ENCODE measurements around the gene CAVIN2.

The CAVIN2 gene

DNA sequence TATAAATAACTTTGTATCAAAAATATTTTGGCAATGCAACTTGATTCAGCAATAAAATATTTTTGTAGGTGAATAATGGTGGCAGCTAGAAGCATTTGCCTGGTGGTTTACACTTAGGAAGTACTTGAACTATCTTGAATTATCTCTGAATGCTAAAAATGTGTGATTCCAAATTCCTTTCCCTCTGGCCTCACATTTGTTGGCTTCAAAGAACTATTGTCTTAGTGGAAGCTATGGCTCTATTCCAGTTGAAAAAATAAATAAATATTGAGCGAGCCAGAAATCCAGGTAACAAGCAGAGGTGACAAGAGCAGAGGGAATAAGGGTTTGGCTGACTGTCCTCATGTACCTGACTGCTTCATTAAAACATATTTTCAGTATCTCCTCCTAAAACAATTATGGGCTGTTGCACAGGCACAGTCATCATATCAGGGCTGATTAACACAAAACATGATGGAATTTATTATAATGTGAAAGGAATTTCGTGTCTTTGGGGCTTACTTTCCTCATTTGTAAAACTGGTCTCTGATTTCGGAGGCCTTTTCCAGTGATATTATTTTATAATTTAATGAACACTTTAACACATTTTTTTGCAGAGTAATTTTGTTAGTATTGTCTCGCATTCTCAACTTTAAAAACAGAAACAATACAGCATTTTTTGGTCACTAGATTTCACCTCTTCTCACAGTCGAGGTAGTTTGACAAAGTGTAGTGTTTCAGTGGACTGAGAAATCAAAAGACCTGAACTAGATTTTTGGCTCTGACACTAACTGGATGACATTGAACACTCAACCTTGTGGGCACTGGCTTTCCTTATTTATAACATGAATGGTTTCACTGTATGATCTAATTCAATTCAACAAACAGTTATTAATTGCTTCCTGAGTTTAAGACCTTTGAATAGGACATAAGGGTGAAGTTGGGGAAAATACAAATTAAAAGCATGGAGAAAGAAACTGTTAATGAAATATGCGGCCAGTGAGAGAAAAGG, 7.8 kb upstream of the CAVIN2 start:
- H3K27ac ChIP-seq (ENCODE audit: low read depth in 2 of 2, low read length in 2 of 2), result no peak overlapping the region
- no peaks in the 10 kb centered on the region for H3K4me1 ChIP-seq (ENCODE audit: control insufficient read depth in 2 of 2, insufficient read depth in 2 of 2, low read length in 2 of 2)
- H3K9me3 ChIP-seq (ENCODE audit: control insufficient read depth in 2 of 2, low read length in 2 of 2), result no peaks in the 10 kb centered on the region

GRCh38 chr2:191853843-191854242, 7.0 kb upstream of the CAVIN2 start:
- Histone ChIP-seq H3K9me3 (ENCODE audit: control insufficient read depth in 2 of 2, low read length in 2 of 2) (no peaks in the 10 kb centered on the region), H3K9ac (ENCODE audit: low read depth in 1 of 2, low read length in 2 of 2) (no peak overlapping the region), H3K4me3 (ENCODE audit: low read length in 2 of 2) (no peak overlapping the region), H3K36me3 (ENCODE audit: control insufficient read depth in 2 of 2, insufficient read depth in 2 of 2, low read length in 2 of 2) (no peaks in the 10 kb centered on the region), H3K27ac (ENCODE audit: low read depth in 2 of 2, low read length in 2 of 2) (no peak overlapping the region), H3K27me3 (ENCODE audit: control insufficient read depth in 2 of 2, insufficient read depth in 2 of 2, low read length in 2 of 2) (no peaks in the 10 kb centered on the region), H3K4me1 (ENCODE audit: control insufficient read depth in 2 of 2, insufficient read depth in 2 of 2, low read length in 2 of 2) (no peaks in the 10 kb centered on the region)

More for the DNA sequence above, 7.8 kb upstream of the CAVIN2 start:
- Histone ChIP-seq H3K9ac (ENCODE audit: low read depth in 1 of 2, low read length in 2 of 2) (no peak overlapping the region), H3K4me3 (ENCODE audit: low read length in 2 of 2) (no peak overlapping the region), H3K36me3 (ENCODE audit: control insufficient read depth in 2 of 2, insufficient read depth in 2 of 2, low read length in 2 of 2) (no peaks in the 10 kb centered on the region), H3K27me3 (ENCODE audit: control insufficient read depth in 2 of 2, insufficient read depth in 2 of 2, low read length in 2 of 2) (no peaks in the 10 kb centered on the region)

DNA sequence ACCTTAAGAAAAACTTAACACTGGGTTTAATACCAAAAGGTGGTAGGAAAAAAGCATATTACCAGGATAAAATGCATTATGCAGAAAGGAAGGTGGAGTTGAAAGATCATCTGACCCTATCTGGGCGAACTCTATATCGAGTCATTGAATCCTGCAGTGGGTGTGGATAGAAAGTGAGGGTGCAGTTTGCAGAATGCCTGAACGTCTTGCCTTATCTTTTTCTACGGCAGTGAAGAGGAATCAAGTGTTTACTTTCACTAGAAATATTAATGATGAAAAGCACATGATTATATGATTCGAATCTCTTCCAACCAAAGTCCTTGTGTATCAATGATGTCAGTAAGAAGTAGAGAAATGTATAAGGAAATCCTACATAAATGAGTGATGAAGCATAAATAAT, 4.3 kb upstream of the CAVIN2 start:
- no peaks in the 10 kb centered on the region for H3K27me3 ChIP-seq (ENCODE audit: control insufficient read depth in 2 of 2, insufficient read depth in 2 of 2, low read length in 2 of 2)
- no peak overlapping the region for H3K9ac ChIP-seq (ENCODE audit: low read depth in 1 of 2, low read length in 2 of 2)
- no peaks in the 10 kb centered on the region for H3K9me3 ChIP-seq (ENCODE audit: control insufficient read depth in 2 of 2, low read length in 2 of 2)
- H3K4me3 ChIP-seq (ENCODE audit: low read length in 2 of 2), result no peak overlapping the region
- no peaks in the 10 kb centered on the region for H3K36me3 ChIP-seq (ENCODE audit: control insufficient read depth in 2 of 2, insufficient read depth in 2 of 2, low read length in 2 of 2)
- H3K4me1 ChIP-seq (ENCODE audit: control insufficient read depth in 2 of 2, insufficient read depth in 2 of 2, low read length in 2 of 2), result no peaks in the 10 kb centered on the region
- no peak overlapping the region for H3K27ac ChIP-seq (ENCODE audit: low read depth in 2 of 2, low read length in 2 of 2)

DNA sequence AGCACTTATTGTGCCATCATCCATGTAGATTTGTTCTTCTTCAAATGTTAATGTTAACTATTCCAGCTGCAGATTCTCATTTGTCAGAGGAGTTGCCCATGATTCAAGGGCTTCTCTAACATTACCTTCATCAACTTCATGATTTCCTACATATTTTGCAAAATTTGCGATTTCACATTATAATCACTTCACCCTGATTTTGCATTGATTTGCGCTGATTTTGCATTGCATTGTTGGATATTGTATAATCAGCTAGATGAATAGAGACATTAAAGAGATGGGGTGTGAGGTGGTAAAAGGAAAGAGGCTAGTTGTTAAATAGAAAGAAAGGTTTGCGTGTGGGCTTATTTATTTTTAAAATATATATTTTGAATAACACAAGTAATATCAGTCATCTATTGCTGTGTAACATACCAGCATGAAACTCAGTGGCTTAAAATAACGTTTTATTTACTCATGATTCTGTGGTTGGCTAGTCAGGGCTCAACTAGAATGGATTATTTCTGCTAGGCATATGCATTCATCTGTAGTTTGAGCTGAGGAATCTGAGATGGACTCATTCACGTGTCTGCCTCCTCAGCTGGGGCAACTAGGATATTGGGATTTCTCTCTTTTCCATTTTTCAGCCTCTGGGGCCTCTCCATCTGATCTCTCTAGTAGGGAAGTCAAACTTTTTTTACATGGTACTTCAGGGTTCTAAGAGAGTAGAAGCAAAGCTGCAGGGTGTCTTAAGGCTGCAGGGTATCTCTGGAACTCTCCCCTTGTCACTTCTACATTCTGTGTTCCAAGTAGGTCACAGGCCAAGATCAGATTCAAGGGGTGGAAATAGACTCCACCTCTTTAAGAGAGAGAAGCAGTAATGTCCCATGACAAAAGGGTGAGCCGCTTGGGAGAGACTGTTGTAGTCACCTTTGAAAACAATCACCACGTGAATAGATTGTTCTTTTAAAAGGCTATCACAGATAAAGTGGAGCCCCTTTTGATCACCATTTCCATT, 2.2 kb upstream of the CAVIN2 start:
- Histone ChIP-seq H3K9ac (ENCODE audit: low read depth in 1 of 2, low read length in 2 of 2) (no peak overlapping the region), H3K27ac (ENCODE audit: low read depth in 2 of 2, low read length in 2 of 2) (no peak overlapping the region)

GRCh38 chr2:191847764-191848163, 876 bp upstream of the CAVIN2 start:
- Histone ChIP-seq H3K9ac (ENCODE audit: low read depth in 1 of 2, low read length in 2 of 2) (no peak overlapping the region), H3K9me3 (ENCODE audit: control insufficient read depth in 2 of 2, low read length in 2 of 2) (no peaks in the 10 kb centered on the region), H3K36me3 (ENCODE audit: control insufficient read depth in 2 of 2, insufficient read depth in 2 of 2, low read length in 2 of 2) (no peaks in the 10 kb centered on the region), H3K27ac (ENCODE audit: low read depth in 2 of 2, low read length in 2 of 2) (peak overlapping the region in 1 of 2 donors; percentile 24), H3K27me3 (ENCODE audit: control insufficient read depth in 2 of 2, insufficient read depth in 2 of 2, low read length in 2 of 2) (no peaks in the 10 kb centered on the region), H3K4me3 (ENCODE audit: low read length in 2 of 2) (no peak overlapping the region), H3K4me1 (ENCODE audit: control insufficient read depth in 2 of 2, insufficient read depth in 2 of 2, low read length in 2 of 2) (no peaks in the 10 kb centered on the region)

More for the DNA sequence above, 2.2 kb upstream of the CAVIN2 start:
- no peak overlapping the region for H3K4me3 ChIP-seq (ENCODE audit: low read length in 2 of 2)
- no peaks in the 10 kb centered on the region for H3K27me3 ChIP-seq (ENCODE audit: control insufficient read depth in 2 of 2, insufficient read depth in 2 of 2, low read length in 2 of 2)
- no peaks in the 10 kb centered on the region for H3K36me3 ChIP-seq (ENCODE audit: control insufficient read depth in 2 of 2, insufficient read depth in 2 of 2, low read length in 2 of 2)
- H3K9me3 ChIP-seq (ENCODE audit: control insufficient read depth in 2 of 2, low read length in 2 of 2), result no peaks in the 10 kb centered on the region
- H3K4me1 ChIP-seq (ENCODE audit: control insufficient read depth in 2 of 2, insufficient read depth in 2 of 2, low read length in 2 of 2), result no peaks in the 10 kb centered on the region

DNA sequence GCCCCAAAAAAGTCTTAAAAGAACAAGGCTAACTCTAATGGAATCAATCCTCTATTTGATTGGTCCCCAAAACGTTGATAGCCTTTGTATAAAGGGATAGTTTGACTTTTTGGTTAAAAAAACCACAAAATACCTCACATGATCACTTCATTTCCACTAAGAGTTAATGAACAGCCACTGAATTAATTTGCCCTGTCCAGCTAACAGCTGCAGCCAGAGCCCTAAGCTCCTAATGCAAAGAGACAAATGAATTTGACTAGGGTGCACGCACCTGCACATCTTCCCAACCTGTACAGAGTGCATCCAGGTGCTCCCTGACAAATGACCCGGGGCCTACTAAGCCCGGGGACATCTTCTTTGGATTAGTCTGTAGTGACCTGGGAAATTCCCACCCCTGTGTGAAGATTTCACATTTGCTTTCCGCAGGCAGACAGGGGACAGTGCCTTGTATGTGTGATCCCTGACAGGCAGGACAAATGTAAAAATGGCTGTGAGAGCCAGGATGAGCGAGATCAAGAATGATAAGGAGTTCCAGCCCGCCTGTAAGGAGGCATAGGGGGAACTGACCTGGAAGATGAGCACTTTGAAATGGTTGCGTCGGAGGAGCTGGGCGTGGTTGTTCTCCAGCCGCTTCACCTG, 893 bp downstream of the CAVIN2 start:
- peak overlapping the region; percentile 69 to 74 for H3K27ac ChIP-seq (ENCODE audit: low read depth in 2 of 2, low read length in 2 of 2)
- no peaks in the 10 kb centered on the region for H3K4me1 ChIP-seq (ENCODE audit: control insufficient read depth in 2 of 2, insufficient read depth in 2 of 2, low read length in 2 of 2)
- H3K27me3 ChIP-seq (ENCODE audit: control insufficient read depth in 2 of 2, insufficient read depth in 2 of 2, low read length in 2 of 2), result no peaks in the 10 kb centered on the region
- peak overlapping the region; percentile 48 to 71 for H3K4me3 ChIP-seq (ENCODE audit: low read length in 2 of 2)
- peak overlapping the region; percentile 26 to 60 for H3K9ac ChIP-seq (ENCODE audit: low read depth in 1 of 2, low read length in 2 of 2)
- H3K36me3 ChIP-seq (ENCODE audit: control insufficient read depth in 2 of 2, insufficient read depth in 2 of 2, low read length in 2 of 2), result no peaks in the 10 kb centered on the region
- no peaks in the 10 kb centered on the region for H3K9me3 ChIP-seq (ENCODE audit: control insufficient read depth in 2 of 2, low read length in 2 of 2)

- Histone ChIP-seq H3K9ac (ENCODE audit: low read depth in 1 of 2, low read length in 2 of 2) (peak overlapping the region; percentile 26 to 47), H3K9me3 (ENCODE audit: control insufficient read depth in 2 of 2, low read length in 2 of 2) (no peaks in the 10 kb centered on the region), H3K27ac (ENCODE audit: low read depth in 2 of 2, low read length in 2 of 2) (peak overlapping the region; percentile 69 to 74), H3K27me3 (ENCODE audit: control insufficient read depth in 2 of 2, insufficient read depth in 2 of 2, low read length in 2 of 2) (no peaks in the 10 kb centered on the region), H3K36me3 (ENCODE audit: control insufficient read depth in 2 of 2, insufficient read depth in 2 of 2, low read length in 2 of 2) (no peaks in the 10 kb centered on the region), H3K4me1 (ENCODE audit: control insufficient read depth in 2 of 2, insufficient read depth in 2 of 2, low read length in 2 of 2) (no peaks in the 10 kb centered on the region), H3K4me3 (ENCODE audit: low read length in 2 of 2) (peak overlapping the region; percentile 37 to 71)
These were observed 1.6 kb downstream of the CAVIN2 start for GRCh38 chr2:191845248-191845715.

DNA sequence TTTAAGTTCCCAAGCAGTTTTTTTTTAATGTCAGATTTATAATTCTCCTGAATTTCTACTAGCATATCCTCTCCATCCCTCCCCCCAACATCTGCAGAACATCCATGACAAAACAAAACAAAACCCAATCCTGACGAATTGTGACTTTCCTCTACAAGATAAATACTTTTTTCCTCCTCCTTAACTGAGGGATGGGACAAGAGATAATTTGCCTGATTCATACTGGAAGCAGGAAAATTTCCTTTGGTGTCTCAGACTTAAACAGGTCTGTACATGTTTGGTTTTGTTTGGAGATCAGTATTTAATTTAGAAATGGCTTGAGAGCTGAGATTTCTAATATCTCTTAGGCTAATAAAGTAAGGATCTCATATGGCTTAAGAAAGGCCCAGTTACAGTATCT, 2.2 kb downstream of the CAVIN2 start:
- H3K27ac ChIP-seq (ENCODE audit: low read depth in 2 of 2, low read length in 2 of 2), result no peak overlapping the region
- no peaks in the 10 kb centered on the region for H3K36me3 ChIP-seq (ENCODE audit: control insufficient read depth in 2 of 2, insufficient read depth in 2 of 2, low read length in 2 of 2)
- H3K9me3 ChIP-seq (ENCODE audit: control insufficient read depth in 2 of 2, low read length in 2 of 2), result no peaks in the 10 kb centered on the region
- H3K4me3 ChIP-seq (ENCODE audit: low read length in 2 of 2), result peak overlapping the region; percentile 37 to 71
- peak overlapping the region in 1 of 2 donors; percentile 5 for H3K9ac ChIP-seq (ENCODE audit: low read depth in 1 of 2, low read length in 2 of 2)
- H3K4me1 ChIP-seq (ENCODE audit: control insufficient read depth in 2 of 2, insufficient read depth in 2 of 2, low read length in 2 of 2), result no peaks in the 10 kb centered on the region
- no peaks in the 10 kb centered on the region for H3K27me3 ChIP-seq (ENCODE audit: control insufficient read depth in 2 of 2, insufficient read depth in 2 of 2, low read length in 2 of 2)

GRCh38 chr2:191840921-191841320, 6.0 kb downstream of the CAVIN2 start:
- no peak overlapping the region for H3K27ac ChIP-seq (ENCODE audit: low read depth in 2 of 2, low read length in 2 of 2)
- no peaks in the 10 kb centered on the region for H3K4me1 ChIP-seq (ENCODE audit: control insufficient read depth in 2 of 2, insufficient read depth in 2 of 2, low read length in 2 of 2)
- no peaks in the 10 kb centered on the region for H3K9me3 ChIP-seq (ENCODE audit: control insufficient read depth in 2 of 2, low read length in 2 of 2)
- H3K27me3 ChIP-seq (ENCODE audit: control insufficient read depth in 2 of 2, insufficient read depth in 2 of 2, low read length in 2 of 2), result no peaks in the 10 kb centered on the region
- H3K9ac ChIP-seq (ENCODE audit: low read depth in 1 of 2, low read length in 2 of 2), result no peak overlapping the region
- H3K4me3 ChIP-seq (ENCODE audit: low read length in 2 of 2), result no peak overlapping the region
- H3K36me3 ChIP-seq (ENCODE audit: control insufficient read depth in 2 of 2, insufficient read depth in 2 of 2, low read length in 2 of 2), result no peaks in the 10 kb centered on the region
